ENCODE data around the gene PRR5L. TPM values are rescaled to one million over a fixed set of nuclear protein-coding genes. Genes with fewer than 3 reads are reported as not detected.

The PRR5L gene
- polyA plus RNA-seq, 3 donors: 0.75 to 7.3 (median 2.8) TPM

DNA sequence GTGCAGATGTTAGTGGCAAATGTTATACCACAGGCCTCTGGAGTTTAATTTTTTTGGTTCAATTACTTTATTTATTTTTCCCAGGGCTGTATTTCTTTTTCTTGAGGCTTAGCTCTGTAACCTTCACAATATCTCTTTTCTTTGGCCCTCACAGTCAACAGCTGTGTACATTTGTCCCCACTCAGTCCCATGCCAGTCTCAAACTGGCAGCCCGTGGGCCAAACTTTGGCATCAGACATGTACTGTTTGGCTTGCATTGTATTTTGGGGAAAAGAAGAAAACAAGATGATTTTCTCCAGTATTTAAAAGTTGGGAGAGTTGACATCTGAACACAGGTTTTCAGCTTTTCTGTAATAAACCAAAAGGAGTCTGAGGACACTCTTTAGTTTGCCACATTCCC is 87.1 kb downstream of the PRR5L start:
- H3K27ac ChIP-seq (ENCODE audit: low read depth, low read length): no peak overlapping the region
- WGBS, 3 donors: 48 to 92% (median 67%) methylated on average over 1 of the region's 1 CpG

DNA sequence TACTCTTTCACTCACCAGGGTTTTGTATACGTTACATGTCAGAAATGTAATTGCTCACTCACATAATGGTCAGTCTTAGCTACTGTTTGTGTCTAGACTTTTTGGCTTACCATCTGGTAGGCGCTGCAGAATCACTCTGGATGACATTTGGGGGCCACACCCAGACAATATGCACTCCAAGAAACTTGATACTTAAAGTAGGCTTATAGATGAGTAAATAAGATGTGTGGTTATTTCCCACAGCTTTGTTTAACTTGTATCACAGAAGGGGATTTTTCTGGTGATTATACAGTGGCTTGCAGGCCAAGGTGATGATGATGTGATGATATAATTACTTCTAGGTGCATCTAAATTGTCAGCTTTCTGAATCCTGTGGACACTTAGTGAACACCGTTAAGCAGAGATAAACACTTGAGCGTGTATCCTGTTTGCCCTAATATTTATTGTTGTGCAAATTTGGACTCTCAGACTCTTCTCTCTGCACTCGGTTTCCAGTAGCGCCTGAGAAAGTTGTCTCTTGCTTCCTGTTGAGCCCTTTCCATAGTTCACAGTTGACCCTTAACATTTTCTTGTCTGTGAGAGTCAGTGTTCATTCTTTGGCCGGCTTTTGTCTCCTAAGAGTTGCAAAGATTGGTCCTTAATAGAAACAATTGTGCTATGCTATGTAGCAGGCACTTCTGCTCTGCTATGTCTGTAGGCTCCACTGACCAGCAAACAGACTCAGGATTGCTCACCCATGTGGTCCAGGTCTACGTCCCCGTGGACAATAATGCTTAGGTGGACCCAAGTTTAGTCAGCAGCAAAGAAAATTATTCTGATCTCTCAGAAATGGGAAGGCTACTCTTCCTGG is 89.3 kb downstream of the PRR5L start:
- WGBS, 3 donors: 76 to 84% (median 78%) methylated on average over 9 of the region's 9 CpGs
- H3K27ac ChIP-seq (ENCODE audit: low read depth, low read length): no peak overlapping the region

DNA sequence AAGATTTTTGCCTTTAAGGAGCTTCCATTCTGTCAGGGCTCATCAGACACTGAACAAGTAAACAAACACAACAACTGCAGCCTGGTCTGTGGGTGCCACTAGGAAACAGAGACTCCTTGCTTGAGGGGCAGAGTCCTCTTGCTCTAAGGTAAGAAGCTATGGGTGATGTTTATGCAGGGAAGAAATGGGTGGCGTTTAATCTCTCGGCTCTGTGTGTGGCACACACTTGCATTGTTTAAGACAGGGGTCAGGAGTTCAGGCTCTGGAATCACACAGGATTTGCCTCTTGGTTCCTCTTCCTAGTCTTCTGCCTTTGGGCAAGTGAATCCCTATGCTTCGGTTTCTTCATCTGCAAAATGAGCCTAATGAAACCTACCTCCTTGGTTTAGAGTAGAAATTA is 90.3 kb downstream of the PRR5L start:
- 75 to 95% (median 89%) methylated on average over 3 of the region's 3 CpGs for WGBS, 3 donors

DNA sequence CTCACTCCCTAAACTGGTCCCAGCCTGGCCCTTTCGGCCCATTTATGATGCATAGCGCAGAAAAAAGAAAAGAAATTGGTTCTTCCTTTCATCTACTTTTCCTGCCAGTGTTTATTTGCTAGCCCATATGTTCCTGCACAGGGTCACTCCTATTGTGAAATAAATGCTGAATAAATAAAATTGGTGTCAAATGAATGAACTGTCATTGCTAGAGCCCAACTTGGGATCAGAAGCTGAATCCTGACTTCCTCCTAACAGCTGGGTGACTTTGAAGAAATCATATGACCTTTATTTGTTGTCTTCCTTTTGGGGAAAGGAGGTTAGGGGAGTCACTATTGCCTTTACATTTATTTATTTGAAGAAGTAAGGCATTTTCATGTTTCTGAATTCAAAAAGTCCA is 92.0 kb downstream of the PRR5L start:
- no peak overlapping the region for H3K27ac ChIP-seq (ENCODE audit: low read depth, low read length)
- 88 to 98% (median 90%) methylated on average over 2 of the region's 2 CpGs for WGBS, 3 donors

More for the DNA sequence above, 90.3 kb downstream of the PRR5L start:
- no peak overlapping the region for H3K27ac ChIP-seq (ENCODE audit: low read depth, low read length)

DNA sequence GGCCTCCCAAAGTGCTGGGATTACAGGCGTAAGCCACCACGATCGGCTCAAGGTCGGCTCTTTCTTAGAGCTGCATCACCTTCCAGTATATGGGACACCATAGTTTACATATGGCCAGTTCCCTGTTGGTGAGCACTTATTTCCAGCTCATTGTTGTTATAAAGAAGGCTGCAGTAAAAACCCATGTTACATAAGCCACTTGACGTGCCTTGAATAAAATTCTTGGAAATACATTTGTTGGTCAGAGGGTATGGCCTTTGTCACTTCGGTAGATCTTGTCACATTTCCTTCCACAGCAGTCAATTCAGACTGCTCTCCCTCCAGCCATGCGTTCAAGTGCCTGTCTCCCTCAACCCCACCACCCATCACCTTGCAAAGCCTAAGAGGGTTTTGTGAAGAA is 92.9 kb downstream of the PRR5L start:
- no peak overlapping the region for H3K27ac ChIP-seq (ENCODE audit: low read depth, low read length)
- 89 to 92% (median 89%) methylated on average over 7 of the region's 7 CpGs for WGBS, 3 donors

DNA sequence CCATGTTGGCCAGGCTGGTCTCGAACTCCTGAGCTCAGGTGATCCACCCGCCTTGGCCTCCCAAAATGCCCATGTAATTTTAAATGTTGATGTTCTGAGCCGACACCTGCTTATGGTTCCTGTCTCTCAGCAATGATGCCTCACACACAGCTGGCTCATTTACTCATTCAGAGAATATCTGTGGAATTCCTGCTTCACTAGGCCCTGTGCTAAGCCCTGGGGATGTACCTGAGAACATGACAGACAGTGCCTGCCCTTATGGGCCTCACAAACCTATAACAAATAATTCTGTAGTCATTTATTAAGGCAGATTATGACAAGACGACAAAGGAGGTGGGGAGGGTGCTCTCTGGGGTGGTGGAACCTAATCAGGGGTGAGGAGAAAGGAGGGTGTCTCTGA is 93.7 kb downstream of the PRR5L start:
- 92 to 95% (median 95%) methylated on average over 4 of the region's 4 CpGs for WGBS, 3 donors
- no peak overlapping the region for H3K27ac ChIP-seq (ENCODE audit: low read depth, low read length)

DNA sequence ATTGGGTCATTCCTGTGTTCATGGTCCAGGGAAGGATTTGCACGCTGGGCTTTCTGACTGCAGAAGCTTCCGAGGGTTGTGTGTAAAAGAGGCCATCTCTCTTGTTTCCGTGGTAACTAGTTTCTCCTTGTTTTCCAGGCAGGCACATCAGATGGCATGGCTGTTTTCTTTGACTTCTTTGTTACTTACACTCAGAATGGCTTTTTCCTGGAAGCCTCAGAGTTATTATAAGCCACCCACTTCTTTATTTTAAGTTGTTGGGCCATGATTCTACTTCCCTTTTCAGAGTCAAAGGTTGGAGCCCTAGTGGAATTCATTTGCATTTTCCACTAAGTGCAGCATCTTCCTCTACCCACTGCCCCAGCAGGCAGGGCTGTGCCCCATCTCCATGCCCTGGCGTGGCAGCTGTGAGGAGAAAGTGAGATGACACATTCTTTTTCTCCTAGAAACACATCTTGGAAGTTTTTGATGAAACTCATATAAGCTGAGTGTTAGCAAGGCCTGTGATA is 94.9 kb downstream of the PRR5L start:
- WGBS, 3 donors: 29 to 43% (median 36%) methylated on average over 4 of the region's 4 CpGs
- no peak overlapping the region for H3K27ac ChIP-seq (ENCODE audit: low read depth, low read length)

DNA sequence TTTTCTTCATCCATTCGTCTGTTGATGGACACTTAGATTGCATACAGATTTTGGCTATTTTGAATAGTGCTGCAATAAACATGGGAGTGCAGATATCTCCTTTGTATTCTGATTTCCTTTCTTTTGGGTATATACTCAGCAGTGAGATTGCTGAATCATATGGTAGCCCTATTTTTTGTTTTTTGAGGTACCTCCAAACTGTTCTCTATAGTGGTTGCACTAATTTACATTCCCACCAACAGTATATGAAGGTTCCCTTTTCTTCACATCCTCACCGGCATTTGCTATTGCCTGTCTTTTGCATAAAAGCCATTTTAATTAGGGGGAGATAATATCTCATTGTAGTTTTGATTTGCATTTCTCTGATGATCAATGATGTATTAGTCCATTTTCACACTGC is 96.1 kb downstream of the PRR5L start:
- 77 to 84% (median 81%) methylated on average over 2 of the region's 2 CpGs for WGBS, 3 donors
- H3K27ac ChIP-seq (ENCODE audit: low read depth, low read length): no peak overlapping the region

DNA sequence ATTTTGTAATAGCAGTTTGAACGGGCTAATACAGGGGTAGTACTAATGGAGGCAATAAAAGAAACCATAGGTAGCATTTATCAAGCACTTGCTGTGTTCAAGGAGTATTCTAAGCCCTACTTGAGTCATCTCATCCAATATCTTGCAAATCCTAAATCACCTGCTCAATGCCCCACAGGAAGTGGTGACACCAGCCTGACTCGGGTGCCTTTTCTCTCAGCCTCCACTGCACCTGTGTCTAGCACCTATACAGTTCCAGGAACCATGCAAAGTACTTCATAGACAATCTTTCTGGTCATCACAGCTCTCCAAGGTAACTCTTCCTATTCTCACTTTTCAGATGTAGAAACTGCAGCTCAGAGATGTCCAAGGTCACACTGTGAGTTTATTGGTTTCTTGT is 98.0 kb downstream of the PRR5L start:
- WGBS, 3 donors: 54 to 74% (median 63%) methylated on average over 2 of the region's 2 CpGs
- no peak overlapping the region for H3K27ac ChIP-seq (ENCODE audit: low read depth, low read length)

DNA sequence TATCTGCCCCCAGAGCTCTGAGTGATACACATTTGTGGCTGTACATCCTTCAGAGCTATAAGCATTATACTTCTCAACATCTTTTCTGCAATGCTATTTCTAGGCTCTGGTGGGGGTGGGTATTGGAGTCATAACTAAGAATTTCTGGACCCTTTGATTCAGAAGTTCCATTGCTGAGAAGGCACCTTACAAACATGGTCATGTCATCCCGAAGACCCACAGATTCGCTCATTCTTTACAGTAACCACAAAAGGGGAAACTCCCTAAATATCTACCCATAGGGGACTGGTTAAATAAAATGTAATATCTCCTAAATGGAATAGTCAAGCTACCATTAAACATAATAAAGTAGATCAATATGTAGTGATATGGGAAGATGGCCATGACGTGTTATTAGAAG is 98.8 kb downstream of the PRR5L start:
- H3K27ac ChIP-seq (ENCODE audit: low read depth, low read length): no peak overlapping the region
- WGBS, 3 donors: 69 to 89% (median 75%) methylated on average over 3 of the region's 3 CpGs

DNA sequence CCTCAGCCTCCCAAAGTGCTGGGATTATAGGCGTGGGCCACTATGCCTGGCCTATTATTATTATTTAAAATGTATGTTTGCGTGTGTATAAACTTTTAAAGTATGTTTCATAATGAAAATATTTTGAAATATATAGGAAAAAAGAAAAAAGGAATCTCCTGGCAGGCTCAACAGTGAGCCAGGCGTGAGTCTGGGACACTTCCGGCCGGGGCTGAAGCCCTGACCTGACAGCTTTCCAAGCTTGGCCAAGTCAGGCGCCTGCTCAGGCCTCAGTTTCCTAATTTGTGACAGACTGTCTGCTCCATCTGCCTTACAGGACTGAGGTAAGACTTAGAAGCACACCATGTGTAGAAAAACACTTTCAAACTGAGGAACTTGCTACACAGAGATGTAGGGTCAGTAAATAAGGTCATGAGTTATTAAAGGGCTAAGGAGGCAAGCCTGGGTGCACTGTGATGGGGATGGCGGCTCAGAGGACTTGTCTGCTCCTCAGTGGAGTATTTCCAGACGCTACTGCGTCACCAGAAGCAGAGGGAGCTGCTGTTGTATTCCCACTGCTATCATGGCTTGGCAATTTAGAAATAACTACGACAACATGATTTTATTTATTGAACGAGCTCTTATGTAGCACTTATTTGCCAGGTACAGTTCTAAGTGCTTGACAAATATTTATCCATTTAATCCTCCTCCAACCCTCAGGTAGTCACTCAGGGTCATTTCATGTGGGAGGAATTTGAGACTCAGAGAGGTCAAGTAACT is 100.1 kb downstream of the PRR5L start:
- 69 to 91% (median 89%) methylated on average over 11 of the region's 11 CpGs for WGBS, 3 donors
- H3K27ac ChIP-seq (ENCODE audit: low read depth, low read length): no peak overlapping the region

DNA sequence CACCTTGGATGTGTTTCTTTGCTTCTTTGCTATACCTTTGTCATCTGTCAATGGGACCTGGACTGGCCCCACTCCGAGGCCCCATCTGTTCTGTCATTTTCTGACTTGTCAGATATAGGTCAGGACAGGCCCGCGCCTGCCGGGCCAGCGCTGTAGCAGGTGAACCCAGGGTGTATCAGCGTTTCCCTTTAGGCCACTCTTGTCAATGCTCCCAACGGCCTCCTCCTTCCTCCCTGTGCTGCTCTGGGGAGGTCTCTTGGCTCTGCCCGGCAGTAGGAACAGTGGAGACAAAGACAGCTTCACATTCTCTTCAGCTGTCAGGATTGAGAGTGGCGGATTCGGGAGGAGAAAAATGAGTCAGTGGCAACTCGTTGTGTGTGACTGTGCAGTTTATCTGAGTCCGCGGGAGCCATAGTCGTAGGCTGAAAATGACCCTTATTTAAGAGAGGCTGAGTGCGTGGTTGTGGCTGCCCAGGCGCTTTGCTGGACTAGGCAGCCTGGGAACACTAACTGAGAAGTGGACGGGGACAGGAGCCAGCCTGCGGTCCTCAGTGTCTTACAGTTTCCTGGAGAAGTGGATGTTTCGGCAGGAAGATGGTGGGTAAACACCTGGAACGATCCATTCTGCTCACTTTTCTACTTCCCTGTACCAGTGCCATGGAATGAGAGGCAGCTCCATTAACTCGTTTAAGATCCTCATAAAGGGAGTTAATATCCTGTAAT is 102.3 kb downstream of the PRR5L start:
- H3K27ac ChIP-seq (ENCODE audit: low read depth, low read length): no peak overlapping the region
- WGBS, 3 donors: 84 to 93% (median 89%) methylated on average over 21 of the region's 21 CpGs

DNA sequence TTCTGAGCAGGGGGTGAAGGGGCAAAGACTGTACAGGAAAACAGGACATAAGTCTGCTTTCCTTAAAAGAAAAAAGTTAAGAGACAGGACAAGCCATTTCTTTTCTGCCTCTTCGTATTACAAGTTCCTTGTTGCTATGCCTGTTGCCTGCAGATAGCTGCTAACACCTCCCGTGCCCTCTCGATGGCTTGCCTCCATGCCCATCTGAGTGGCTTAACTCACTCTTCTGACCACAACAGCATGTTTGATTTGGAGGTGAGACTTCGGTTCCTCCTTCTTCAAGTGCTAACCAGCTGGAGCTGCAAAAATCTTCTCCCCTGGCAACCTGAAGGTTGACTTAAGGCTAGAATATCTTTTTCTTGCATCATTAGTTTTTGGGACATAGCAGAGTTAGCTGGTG is 103.1 kb downstream of the PRR5L start:
- H3K27ac ChIP-seq (ENCODE audit: low read depth, low read length): no peak overlapping the region
- WGBS, 3 donors: 58 to 86% (median 66%) methylated on average over 4 of the region's 4 CpGs

DNA sequence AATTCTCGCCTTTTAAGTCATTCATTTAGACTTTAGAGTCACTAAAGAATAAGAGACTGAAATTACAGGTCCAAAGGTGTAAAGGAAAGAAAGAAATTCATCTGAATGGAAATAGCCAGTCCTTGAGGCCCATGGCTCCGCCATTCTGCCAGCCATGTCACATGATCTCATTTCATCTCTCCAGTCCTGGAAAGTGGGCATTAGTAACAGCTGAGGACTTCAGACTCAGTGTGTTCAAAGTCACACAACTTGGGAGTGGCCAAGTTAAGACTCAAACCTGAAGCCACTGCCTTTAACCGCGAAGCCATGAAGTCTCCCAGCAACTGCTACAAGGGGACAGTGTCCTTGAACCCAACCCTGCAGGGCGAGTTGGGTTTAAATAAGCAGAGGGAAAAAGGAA is 103.7 kb downstream of the PRR5L start:
- WGBS, 3 donors: 86 to 98% (median 95%) methylated on average over 5 of the region's 5 CpGs
- H3K27ac ChIP-seq (ENCODE audit: low read depth, low read length): no peak overlapping the region

DNA sequence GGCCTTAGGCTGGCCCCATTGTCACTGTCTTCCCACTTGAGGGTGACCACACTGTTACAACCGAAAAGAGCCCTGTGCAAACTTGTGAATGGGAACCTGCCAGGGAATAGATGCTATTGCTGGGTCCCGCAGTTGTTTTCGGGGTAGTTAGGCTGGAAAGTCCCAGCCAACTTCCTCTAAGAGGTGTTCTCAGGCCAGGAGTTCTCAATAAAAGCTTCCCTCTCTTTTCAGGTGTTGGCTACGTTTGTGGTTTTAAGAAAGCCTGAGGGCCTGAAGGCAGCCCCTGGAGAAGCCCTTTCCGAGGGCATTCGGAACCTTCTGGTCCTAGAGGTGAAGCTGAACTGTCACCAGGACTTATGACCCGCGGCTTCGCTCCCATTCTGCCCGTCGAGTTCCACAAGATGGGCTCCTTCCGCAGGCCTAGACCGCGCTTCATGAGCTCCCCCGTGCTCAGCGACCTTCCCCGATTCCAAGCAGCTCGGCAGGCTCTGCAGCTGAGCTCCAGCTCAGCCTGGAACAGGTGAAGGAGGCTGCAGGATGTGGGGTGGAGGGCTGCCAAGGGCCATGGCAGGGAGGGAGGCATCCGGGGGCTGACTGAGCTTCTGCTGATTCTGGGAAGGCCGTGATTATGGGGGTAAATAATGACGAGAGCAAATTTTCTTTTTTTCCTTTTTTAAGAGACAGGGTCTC is 104.8 kb downstream of the PRR5L start:
- WGBS, 3 donors: 55 to 82% (median 56%) methylated on average over 21 of the region's 21 CpGs
- no peak overlapping the region for H3K27ac ChIP-seq (ENCODE audit: low read depth, low read length)

DNA sequence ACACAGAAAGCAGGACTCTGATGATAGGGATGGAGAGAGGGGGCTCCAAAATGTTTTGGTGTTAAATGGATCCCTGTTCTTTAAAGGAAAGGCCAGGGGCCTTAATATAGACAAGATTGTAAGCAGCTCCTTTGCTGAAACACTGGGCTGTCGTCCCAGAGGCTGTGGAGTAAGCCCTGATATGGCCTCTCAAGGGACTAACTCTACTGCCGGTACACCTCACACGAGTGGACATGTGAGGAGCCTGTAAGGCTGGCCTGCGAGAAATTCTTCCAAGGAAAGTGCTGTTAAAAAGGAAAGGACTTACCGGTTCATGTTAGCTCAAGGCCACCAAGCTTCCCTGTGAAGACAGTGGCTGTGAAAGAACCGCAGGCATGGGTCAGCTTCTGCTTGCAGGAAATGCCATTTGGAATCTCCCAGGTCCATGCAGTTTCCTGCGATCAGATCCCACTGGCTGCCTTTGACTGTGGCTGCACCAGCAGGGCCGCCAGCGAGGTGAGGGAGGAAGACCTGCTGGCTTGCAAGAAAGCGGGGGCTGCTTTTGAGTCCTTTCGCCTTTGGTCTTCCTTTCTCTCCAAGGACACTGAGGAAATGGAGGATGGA is 106.6 kb downstream of the PRR5L start:
- 63 to 80% (median 66%) methylated on average over 11 of the region's 11 CpGs for WGBS, 3 donors
- H3K27ac ChIP-seq (ENCODE audit: low read depth, low read length): no peak overlapping the region

DNA sequence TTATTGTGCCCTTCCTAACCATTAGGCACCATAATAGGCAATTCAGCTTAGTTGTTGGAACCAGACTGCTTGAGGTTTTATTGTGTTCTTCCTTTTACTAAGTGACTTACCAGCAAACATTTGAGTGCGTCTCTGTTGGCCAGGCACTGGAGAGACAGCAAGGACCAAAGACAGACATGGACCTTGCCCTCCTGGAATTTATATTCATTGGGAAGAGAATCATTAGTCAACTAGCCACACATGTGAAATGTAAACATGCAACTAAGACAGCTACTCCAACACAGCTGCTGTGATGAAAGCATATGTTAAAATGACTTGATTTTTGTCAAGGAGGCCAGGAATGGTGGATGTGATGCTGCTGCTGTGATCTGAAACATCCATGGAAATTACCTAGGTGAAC is 107.6 kb downstream of the PRR5L start:
- no peak overlapping the region for H3K27ac ChIP-seq (ENCODE audit: low read depth, low read length)
- 81 to 93% (median 83%) methylated on average over 1 of the region's 1 CpG for WGBS, 3 donors

DNA sequence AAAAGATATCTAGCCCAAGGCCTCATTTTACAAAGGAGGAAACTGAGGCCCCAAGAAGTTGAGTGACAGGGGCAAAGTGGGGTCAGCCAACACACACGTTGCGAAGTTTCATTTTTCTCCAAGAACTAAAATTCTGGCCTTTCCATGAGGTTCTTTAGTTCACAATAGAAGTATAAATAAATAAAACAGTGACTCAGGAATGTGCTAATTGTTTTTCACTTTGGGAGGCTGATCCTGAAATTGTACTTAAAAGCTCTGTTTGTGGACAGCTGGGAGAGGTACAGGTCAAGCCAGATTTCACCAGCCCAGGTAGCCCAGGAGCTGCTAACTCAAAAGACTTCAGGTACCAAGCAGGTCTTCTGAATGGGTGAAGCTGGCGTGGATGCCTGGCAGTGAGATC is 108.7 kb downstream of the PRR5L start:
- 80 to 88% (median 83%) methylated on average over 3 of the region's 3 CpGs for WGBS, 3 donors
- H3K27ac ChIP-seq (ENCODE audit: low read depth, low read length): no peak overlapping the region
